ENCODE measurements around the gene RSPH1. TPM values are rescaled to one million over a fixed set of nuclear protein-coding genes. Genes with fewer than 3 reads are reported as not detected.

Gene RSPH1
- total RNA-seq, 1 donor from 2014 or later, result not detected

GRCh38 chr21:42453224-42453985 is 42.6 kb downstream of the RSPH1 start:
- TF ChIP-seq, protein P1, sequence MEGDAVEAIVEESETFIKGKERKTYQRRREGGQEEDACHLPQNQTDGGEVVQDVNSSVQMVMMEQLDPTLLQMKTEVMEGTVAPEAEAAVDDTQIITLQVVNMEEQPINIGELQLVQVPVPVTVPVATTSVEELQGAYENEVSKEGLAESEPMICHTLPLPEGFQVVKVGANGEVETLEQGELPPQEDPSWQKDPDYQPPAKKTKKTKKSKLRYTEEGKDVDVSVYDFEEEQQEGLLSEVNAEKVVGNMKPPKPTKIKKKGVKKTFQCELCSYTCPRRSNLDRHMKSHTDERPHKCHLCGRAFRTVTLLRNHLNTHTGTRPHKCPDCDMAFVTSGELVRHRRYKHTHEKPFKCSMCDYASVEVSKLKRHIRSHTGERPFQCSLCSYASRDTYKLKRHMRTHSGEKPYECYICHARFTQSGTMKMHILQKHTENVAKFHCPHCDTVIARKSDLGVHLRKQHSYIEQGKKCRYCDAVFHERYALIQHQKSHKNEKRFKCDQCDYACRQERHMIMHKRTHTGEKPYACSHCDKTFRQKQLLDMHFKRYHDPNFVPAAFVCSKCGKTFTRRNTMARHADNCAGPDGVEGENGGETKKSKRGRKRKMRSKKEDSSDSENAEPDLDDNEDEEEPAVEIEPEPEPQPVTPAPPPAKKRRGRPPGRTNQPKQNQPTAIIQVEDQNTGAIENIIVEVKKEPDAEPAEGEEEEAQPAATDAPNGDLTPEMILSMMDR (IDR thresholded peaks at IDR 0.05), result no peak
- Histone ChIP-seq H3K27me3 (no peaks in the 10 kb centered on the region), H3K4me1 (no peaks in the 10 kb centered on the region), H3K9me3 (no peaks in the 10 kb centered on the region), H3K36me3 (no peaks in the 10 kb centered on the region), H3K4me3 (no peak overlapping the region), H3K27ac (no peak overlapping the region)
- intact Hi-C loops (cut with DNase I), result no loop called here
- DNase-seq (ENCODE audit: low spot score in 2 of 2), result no peak

DNA sequence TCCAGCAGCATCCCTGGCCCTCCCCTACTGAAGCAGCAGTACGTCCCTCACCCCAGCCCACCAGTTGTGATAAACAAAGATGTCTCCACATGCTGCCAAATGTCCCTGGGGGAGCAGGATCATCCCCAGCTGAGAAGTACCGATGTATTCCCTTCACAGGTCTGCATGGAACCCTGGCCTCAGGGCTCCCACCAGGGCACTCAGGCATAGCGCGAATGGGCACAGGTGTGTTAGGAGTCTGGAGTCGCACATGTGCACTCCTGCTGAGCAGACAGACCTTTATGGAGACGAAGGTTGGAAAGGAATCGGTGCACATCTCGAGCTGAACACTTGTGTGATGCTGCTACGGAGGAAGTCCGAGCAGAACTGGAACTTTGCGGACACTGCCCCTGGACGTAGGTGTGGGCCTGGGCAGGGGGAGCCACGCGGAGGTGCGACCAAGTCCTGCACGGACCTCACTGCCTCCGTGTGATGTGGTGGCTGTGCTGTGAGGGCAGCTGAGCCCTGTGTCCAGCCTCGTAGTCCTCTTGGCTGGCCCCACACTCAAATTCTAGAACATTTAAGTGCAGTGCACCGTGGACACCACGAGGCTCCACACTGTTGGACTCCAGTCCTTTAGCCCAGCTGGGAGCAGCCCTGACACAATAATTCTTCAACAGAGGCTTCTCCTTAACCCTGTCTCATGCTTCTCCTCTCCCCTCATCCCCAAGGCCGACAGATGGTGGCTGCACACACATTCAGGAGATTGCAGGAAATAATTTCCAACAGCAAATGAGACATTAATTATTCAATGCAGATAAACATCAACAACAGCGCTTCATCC is 43.4 kb downstream of the RSPH1 start:
- no peak overlapping the region for H3K4me3 ChIP-seq
- no peaks in the 10 kb centered on the region for H3K27me3 ChIP-seq
- H3K27ac ChIP-seq, result no peak overlapping the region
- DNase-seq (ENCODE audit: low spot score in 2 of 2), result no peak
- no peaks in the 10 kb centered on the region for H3K36me3 ChIP-seq
- intact Hi-C loops (cut with DNase I), result no loop called here
- no peaks in the 10 kb centered on the region for H3K4me1 ChIP-seq
- TF ChIP-seq, protein P1 (IDR thresholded peaks at IDR 0.05), result no peak
- H3K9me3 ChIP-seq, result no peaks in the 10 kb centered on the region

DNA sequence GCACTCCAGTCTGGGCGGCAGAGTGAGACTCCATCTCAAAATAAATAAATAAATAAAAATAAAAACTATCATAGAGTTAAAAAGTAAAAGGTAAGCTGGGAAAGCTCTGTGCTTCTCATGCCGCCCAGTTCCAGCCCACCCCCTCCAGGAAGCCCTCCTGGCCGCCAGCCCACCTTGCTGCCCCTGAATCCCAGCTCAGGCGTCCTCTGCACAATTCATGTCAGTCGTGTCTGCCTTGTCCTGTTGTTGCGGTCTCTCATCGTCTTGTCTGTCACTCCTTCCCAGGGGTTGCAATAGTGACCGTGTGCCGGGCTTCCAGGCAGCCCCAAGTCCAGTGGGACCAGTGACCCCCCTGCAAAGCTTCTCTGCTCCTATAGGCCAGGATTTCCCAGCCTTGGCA is 44.1 kb downstream of the RSPH1 start:
- no peak overlapping the region for H3K27ac ChIP-seq
- no peak overlapping the region for H3K4me3 ChIP-seq
- H3K27me3 ChIP-seq, result no peaks in the 10 kb centered on the region
- TF ChIP-seq, protein P1 (IDR thresholded peaks at IDR 0.05), result no peak
- H3K4me1 ChIP-seq, result no peaks in the 10 kb centered on the region
- intact Hi-C loops (cut with DNase I), result no loop called here
- H3K36me3 ChIP-seq, result no peaks in the 10 kb centered on the region
- no peaks in the 10 kb centered on the region for H3K9me3 ChIP-seq
- DNase-seq (ENCODE audit: low spot score in 2 of 2), result no peak

GRCh38 chr21:42448686-42449085 is 47.3 kb downstream of the RSPH1 start:
- no peak overlapping the region for H3K4me3 ChIP-seq
- no peaks in the 10 kb centered on the region for H3K36me3 ChIP-seq
- no peak overlapping the region for H3K27ac ChIP-seq
- no peaks in the 10 kb centered on the region for H3K27me3 ChIP-seq
- intact Hi-C loops (cut with DNase I), result no loop called here
- H3K9me3 ChIP-seq, result no peaks in the 10 kb centered on the region
- H3K4me1 ChIP-seq, result no peaks in the 10 kb centered on the region
- TF ChIP-seq, protein P1 (IDR thresholded peaks at IDR 0.05), result no peak
- no peak for DNase-seq (ENCODE audit: low spot score in 2 of 2)

DNA sequence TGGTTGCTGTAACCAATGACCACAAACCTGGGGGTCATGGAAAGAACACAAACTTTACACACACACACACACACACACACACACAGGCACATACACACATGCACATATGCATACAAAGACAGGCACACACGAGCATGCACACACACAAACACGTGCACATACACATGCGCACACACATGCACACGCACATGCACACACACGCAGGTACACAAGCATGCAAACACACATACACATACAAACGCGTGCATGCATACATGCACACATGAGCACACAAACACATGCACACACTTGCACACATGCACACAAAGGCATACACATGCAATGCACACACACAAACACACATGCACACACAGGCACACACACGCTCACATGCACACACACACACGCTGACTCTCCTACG is 48.3 kb downstream of the RSPH1 start:
- Histone ChIP-seq H3K27me3 (no peaks in the 10 kb centered on the region), H3K36me3 (no peaks in the 10 kb centered on the region), H3K9me3 (no peaks in the 10 kb centered on the region), H3K4me3 (no peak overlapping the region), H3K27ac (no peak overlapping the region), H3K4me1 (no peaks in the 10 kb centered on the region)
- TF ChIP-seq, protein P1 (IDR thresholded peaks at IDR 0.05), result no peak
- intact Hi-C loops (cut with DNase I), result no loop called here
- DNase-seq (ENCODE audit: low spot score in 2 of 2), result no peak
